Adrenal gland (tissue), 5 donors: ENCODE measurements around the gene APBB2.

ENCODE experiments used
- CTCF ChIP-seq, 6 experiments: fragments of 450-650 bp in 4 of 6; fragments of 200-600 bp in 2 of 6; sonication (generic) in 1 of 6; IDR thresholded peaks; 1 replicate in 5 of 6; 2 replicates in 1 of 6; pipeline versions ENCODE4 v1.5.1 to v1.8.0; 2016 to 2021; ENCODE audit warnings: antibody characterized with exemption in 6 of 6, mild to moderate bottlenecking in 2 of 6, moderate library complexity in 1 of 6
- POLR2A ChIP-seq, 2 donors: fragments of 450-650 bp; IDR thresholded peaks; one replicate each; pipeline ENCODE4 v1.6.1; 2017; ENCODE audit warnings: antibody characterized with exemption in 2 of 2, mild to moderate bottlenecking in 2 of 2, moderate library complexity in 1 of 2
- donor health status: DM: no; HTN: no; CAD: no.

GRCh38 chr4:40992472-40993295 is 221.7 kb downstream of the APBB2 start:
- no peak for TF ChIP-seq POLR2A (IDR thresholded peaks at IDR 0.05)
- TF ChIP-seq CTCF (IDR thresholded peaks at IDR 0.05): no peak
